ENCODE results near the gene EBF4.

Gene EBF4

GRCh38 chr20:2753461-2754040 is 61.0 kb downstream of the EBF4 start:
- DNase-seq (ENCODE audit: low read depth): no peak
- TF ChIP-seq CTCF (IDR thresholded peaks at IDR 0.05; ENCODE audit: insufficient read depth, low read depth, low read length, missing control alignments): no peak

GRCh38 chr20:2754424-2754823 is 61.8 kb downstream of the EBF4 start:
- no peak for DNase-seq (ENCODE audit: low read depth)
- TF ChIP-seq CTCF (IDR thresholded peaks at IDR 0.05; ENCODE audit: insufficient read depth, low read depth, low read length, missing control alignments): no peak
- no peak overlapping the region for H3K4me3 ChIP-seq (ENCODE audit: low read depth, low read length)

More at GRCh38 chr20:2753461-2754040, 61.0 kb downstream of the EBF4 start:
- no peak overlapping the region for H3K4me3 ChIP-seq (ENCODE audit: low read depth, low read length)

GRCh38 chr20:2755451-2756055 is 63.0 kb downstream of the EBF4 start:
- no peak for DNase-seq (ENCODE audit: low read depth)
- H3K4me3 ChIP-seq (ENCODE audit: low read depth, low read length): no peak overlapping the region

GRCh38 chr20:2756056-2756611 is 63.6 kb downstream of the EBF4 start:
- DNase-seq (ENCODE audit: low read depth): peak; percentile 25
- TF ChIP-seq CTCF (IDR thresholded peaks at IDR 0.05; ENCODE audit: insufficient read depth, low read depth, low read length, missing control alignments): peak; percentile 41
- no peak overlapping the region for H3K4me3 ChIP-seq (ENCODE audit: low read depth, low read length)

More at GRCh38 chr20:2755451-2756055, 63.0 kb downstream of the EBF4 start:
- TF ChIP-seq CTCF (IDR thresholded peaks at IDR 0.05; ENCODE audit: insufficient read depth, low read depth, low read length, missing control alignments): no peak

- no peak for TF ChIP-seq CTCF (IDR thresholded peaks at IDR 0.05; ENCODE audit: insufficient read depth, low read depth, low read length, missing control alignments)
- no peak for DNase-seq (ENCODE audit: low read depth)
- H3K4me3 ChIP-seq (ENCODE audit: low read depth, low read length): no peak overlapping the region
These were observed 64.4 kb downstream of the EBF4 start for GRCh38 chr20:2757001-2757400.

GRCh38 chr20:2757969-2758368 is 65.4 kb downstream of the EBF4 start:
- no peak for TF ChIP-seq CTCF (IDR thresholded peaks at IDR 0.05; ENCODE audit: insufficient read depth, low read depth, low read length, missing control alignments)
- no peak overlapping the region for H3K4me3 ChIP-seq (ENCODE audit: low read depth, low read length)
- no peak for DNase-seq (ENCODE audit: low read depth)

Data from GM12865 (cell line).